Activated CD8-positive, alpha-beta T cell treated with anti-CD3 and anti-CD28 coated beads for 36 hours (primary cell): ENCODE measurements around the gene CORO7. TPM values are rescaled to one million over a fixed set of nuclear protein-coding genes. Genes with fewer than 3 reads are reported as not detected.

ENCODE experiments used
- ATAC-seq: fragments of 200-7000 bp; cut with Tn5 transposase; one replicate; pipeline ENCODE4 v1.10.0; 2021; ENCODE audit warnings: mild to moderate bottlenecking, moderate library complexity
- CTCF ChIA-PET: fragments of 350-600 bp; sonication (Branson Sonifier 250); formaldehyde crosslinking; loops from one replicate; lab custom pipeline; 2021; ENCODE audit warnings: antibody characterized with exemption; lab: Charles Lee
- POLR2A ChIA-PET: fragments of 350-600 bp; sonication (Branson Sonifier 250); formaldehyde crosslinking; loops from one replicate; lab custom pipeline; 2021; ENCODE audit warnings: antibody characterized with exemption; lab: Charles Lee
- DNase-seq: peaks from one replicate; pipeline ENCODE4 v3.0.0-alpha.2; 2020
- H3K27ac Mint-ChIP-seq: one replicate; pipeline ENCODE4 v1.8.0; 2021; ENCODE audit warnings: mild to moderate bottlenecking, mixed read lengths
- H3K27me3 Mint-ChIP-seq: one replicate; pipeline ENCODE4 v1.8.0; 2021; ENCODE audit warnings: mixed read lengths
- H3K36me3 Mint-ChIP-seq: one replicate; pipeline ENCODE4 v1.8.0; 2021; ENCODE audit warnings: low read depth, mixed read lengths
- H3K4me1 Mint-ChIP-seq: one replicate; pipeline ENCODE4 v1.8.0; 2021; ENCODE audit warnings: low read depth, mixed read lengths
- H3K4me3 Mint-ChIP-seq: one replicate; pipeline ENCODE4 v1.8.0; 2021; ENCODE audit warnings: mild to moderate bottlenecking, moderate library complexity, mixed read lengths
- H3K9me3 Mint-ChIP-seq: one replicate; pipeline ENCODE4 v1.8.0; 2021; ENCODE audit warnings: mixed read lengths
- intact Hi-C: fragments of 100-400 bp; cut with micrococcal nuclease; formaldehyde crosslinking; loops from one replicate; pipeline ENCODE4 v1.10.0; 2022
- total RNA-seq, 2 experiments: library from RNA; stranded (reverse); gene quantifications; one replicate each; pipeline ENCODE4 v1.2.3, GENCODE V29; 2021
- TF ChIP-seq, protein P1 (sequence below): fragments of 200-600 bp; IDR thresholded peaks from one replicate; pipeline ENCODE4 v1.8.0; 2022; ENCODE audit warnings: antibody characterized with exemption, mild to moderate bottlenecking

The CORO7 gene
- total RNA-seq, 2 experiments from 2014 or later = 73.3 to 76.6 TPM

DNA sequence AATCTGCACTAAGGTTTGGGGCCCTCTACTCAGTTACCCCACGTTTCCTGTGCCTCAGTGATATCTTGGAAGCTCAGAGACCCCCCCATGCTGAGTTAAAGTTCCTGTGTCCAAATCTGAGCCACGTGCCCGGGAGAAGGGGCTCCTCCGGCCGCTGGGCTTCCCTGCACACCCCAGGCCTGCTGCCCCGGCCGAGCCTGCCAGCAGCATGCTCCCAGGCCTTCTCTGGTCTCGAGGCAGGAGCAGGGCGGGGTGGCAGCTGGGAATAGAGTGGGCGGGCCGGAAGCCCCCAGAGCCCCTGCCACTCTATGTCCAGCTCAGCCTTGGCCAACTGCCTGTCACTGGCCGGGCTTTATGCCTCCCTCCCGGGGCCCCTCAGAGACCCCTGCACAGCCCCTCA lies 50.4 kb downstream of the CORO7 start:
- CTCF ChIA-PET = no interaction called here
- H3K36me3 Mint-ChIP-seq = peaks cover 5% of the 10 kb centered on the region
- TF ChIP-seq, protein P1, sequence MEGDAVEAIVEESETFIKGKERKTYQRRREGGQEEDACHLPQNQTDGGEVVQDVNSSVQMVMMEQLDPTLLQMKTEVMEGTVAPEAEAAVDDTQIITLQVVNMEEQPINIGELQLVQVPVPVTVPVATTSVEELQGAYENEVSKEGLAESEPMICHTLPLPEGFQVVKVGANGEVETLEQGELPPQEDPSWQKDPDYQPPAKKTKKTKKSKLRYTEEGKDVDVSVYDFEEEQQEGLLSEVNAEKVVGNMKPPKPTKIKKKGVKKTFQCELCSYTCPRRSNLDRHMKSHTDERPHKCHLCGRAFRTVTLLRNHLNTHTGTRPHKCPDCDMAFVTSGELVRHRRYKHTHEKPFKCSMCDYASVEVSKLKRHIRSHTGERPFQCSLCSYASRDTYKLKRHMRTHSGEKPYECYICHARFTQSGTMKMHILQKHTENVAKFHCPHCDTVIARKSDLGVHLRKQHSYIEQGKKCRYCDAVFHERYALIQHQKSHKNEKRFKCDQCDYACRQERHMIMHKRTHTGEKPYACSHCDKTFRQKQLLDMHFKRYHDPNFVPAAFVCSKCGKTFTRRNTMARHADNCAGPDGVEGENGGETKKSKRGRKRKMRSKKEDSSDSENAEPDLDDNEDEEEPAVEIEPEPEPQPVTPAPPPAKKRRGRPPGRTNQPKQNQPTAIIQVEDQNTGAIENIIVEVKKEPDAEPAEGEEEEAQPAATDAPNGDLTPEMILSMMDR = no peak

DNA sequence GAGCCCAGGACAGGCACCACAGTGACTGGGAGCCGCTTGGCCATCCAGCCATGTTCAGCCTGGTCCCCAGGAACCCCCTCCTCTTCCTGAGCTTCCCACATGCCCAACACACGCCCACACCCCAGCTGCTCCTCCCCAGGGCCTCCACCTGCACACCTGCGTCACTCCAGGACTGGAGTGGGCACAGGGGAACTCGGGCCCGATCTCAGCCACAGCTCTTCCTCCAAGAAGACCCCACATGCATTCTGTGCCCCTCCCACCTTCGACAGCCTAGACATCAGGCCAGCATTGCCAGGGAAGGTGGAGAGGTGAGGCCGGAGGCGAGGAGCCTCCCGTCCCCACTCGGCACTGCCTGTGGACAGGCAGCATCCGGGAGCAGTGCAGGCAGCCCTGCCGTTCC lies 50.8 kb downstream of the CORO7 start:
- DNase-seq = no peak
- TF ChIP-seq, protein P1 = no peak
- POLR2A ChIA-PET = interaction anchor here (0.8 to 1.4 kb wide), 3 partner anchors 9 to 16 kb away, joined by 3 read pairs; no protein-coding TSS in a partner anchor
- Mint-ChIP-seq H3K36me3 (peaks cover 8% of the 10 kb centered on the region), H3K27me3 (no peaks in the 10 kb centered on the region), H3K9me3 (no peaks in the 10 kb centered on the region), H3K4me1 (no peaks in the 10 kb centered on the region), H3K4me3 (no peak overlapping the region), H3K27ac (no peak overlapping the region)
- CTCF ChIA-PET = no interaction called here
- intact Hi-C loops = no loop called here
- ATAC-seq = no peak

More for the DNA sequence above, 50.4 kb downstream of the CORO7 start:
- POLR2A ChIA-PET = interaction anchor here (0.8 kb wide), 2 partner anchors 12 to 16 kb away, joined by 3 read pairs; no protein-coding TSS in a partner anchor
- intact Hi-C loops = no loop called here
- DNase-seq = no peak
- H3K27me3 Mint-ChIP-seq = no peaks in the 10 kb centered on the region
- H3K4me1 Mint-ChIP-seq = no peaks in the 10 kb centered on the region
- H3K4me3 Mint-ChIP-seq = no peak overlapping the region
- no peak overlapping the region for H3K27ac Mint-ChIP-seq
- no peaks in the 10 kb centered on the region for H3K9me3 Mint-ChIP-seq
- ATAC-seq = no peak

DNA sequence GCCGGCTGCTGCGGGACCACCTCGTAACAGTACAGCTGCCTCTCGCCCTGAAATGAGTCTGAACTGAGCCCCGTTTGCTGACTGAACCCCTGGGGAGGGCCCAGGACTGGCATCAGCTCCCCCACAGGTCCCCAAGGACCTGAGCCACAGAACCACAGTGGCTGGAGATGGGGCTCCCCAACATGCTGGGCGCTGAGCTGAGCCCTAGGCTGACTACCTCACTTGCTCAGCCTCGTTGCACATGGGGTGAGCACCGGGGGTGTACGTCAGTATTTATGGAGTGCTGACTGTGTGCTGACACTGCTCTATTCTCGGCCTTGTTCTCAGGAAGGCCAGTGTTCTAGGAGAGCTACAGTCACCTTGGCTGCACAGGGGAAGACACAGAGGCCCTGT lies 51.4 kb downstream of the CORO7 start:
- Mint-ChIP-seq H3K27ac (no peak overlapping the region), H3K36me3 (peaks cover 8% of the 10 kb centered on the region), H3K27me3 (no peaks in the 10 kb centered on the region), H3K4me1 (no peaks in the 10 kb centered on the region), H3K9me3 (no peaks in the 10 kb centered on the region), H3K4me3 (no peak overlapping the region)
- ChIA-PET POLR2A (interaction anchor here (0.8 to 1.4 kb wide), 3 partner anchors 10 to 63 kb away, joined by 3 read pairs; no protein-coding TSS in a partner anchor), CTCF (interaction anchor here (2.0 kb wide), 1 partner anchor 37 kb away, joined by 8 read pairs; no protein-coding TSS in a partner anchor)
- intact Hi-C loops = no loop called here
- ATAC-seq (no peak), DNase-seq (no peak)
- TF ChIP-seq, protein P1 = no peak

DNA sequence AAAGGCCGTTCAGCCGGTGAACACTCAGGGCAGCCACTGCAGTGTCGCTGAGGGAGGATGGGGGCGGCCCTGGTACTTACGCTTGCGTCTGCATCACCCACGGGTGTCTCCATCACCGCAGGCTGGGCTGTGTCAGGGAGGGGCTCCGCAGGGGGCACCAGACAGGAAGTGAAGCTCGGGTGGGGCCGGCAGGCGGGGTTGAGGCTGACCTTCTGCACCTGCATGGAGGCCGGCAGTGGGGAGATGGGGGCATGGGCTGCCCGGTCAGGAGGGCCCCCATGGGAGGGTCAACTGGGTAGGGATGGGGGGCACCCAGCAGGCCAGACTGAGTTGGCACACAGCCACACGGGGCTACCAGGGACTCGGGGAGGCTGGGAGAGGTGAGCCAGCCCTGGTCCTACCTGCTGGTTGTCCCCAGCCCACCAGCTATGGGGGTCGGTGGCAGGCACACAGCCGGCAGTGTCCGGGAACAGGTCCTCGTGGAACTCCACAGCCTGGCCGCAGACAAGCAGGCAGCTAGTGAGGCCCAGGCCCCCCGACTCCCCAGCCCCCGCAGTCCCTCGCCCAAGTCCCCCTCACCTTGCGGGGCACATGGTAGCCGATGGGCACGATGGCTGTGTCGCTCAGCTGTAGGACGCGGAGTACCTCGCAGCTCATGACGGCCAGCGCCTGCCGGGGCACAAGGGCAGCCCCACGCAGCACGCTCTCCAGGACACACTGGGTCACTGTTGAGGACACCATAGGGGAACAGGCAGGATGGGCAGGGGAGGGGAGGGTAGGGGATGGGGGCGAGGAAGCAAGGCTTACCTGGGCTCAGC lies 52.0 kb downstream of the CORO7 start:
- DNase-seq (no peak), ATAC-seq (no peak)
- H3K27me3 Mint-ChIP-seq = no peaks in the 10 kb centered on the region
- CTCF ChIA-PET = interaction anchor here (2.0 kb wide), 1 partner anchor 38 kb away, joined by 8 read pairs; no protein-coding TSS in a partner anchor
- no peak overlapping the region for H3K27ac Mint-ChIP-seq
- H3K4me3 Mint-ChIP-seq = no peak overlapping the region
- intact Hi-C loops = no loop called here
- TF ChIP-seq, protein P1 = no peak
- POLR2A ChIA-PET = interaction anchor here (1.0 to 1.4 kb wide), 2 partner anchors 10 to 64 kb away, joined by 3 read pairs; no protein-coding TSS in a partner anchor
- peaks cover 8% of the 10 kb centered on the region for H3K36me3 Mint-ChIP-seq
- H3K4me1 Mint-ChIP-seq = no peaks in the 10 kb centered on the region
- no peaks in the 10 kb centered on the region for H3K9me3 Mint-ChIP-seq
